Measurements from ENCODE around the gene NPR3.
"Not testable (repeated sequence)": the region's sequence is repeated elsewhere in the genome, so short reads cannot be mapped to it uniquely, and the experiment has no call there.

NPR3 gene

GRCh38 chr5:32765266-32765665 is 54.1 kb downstream of the NPR3 start:
- no peak for DNase-seq (ENCODE audit: low spot score)

GRCh38 chr5:32767948-32768467 is 56.9 kb downstream of the NPR3 start:
- no peak for DNase-seq (ENCODE audit: low spot score)

DNA sequence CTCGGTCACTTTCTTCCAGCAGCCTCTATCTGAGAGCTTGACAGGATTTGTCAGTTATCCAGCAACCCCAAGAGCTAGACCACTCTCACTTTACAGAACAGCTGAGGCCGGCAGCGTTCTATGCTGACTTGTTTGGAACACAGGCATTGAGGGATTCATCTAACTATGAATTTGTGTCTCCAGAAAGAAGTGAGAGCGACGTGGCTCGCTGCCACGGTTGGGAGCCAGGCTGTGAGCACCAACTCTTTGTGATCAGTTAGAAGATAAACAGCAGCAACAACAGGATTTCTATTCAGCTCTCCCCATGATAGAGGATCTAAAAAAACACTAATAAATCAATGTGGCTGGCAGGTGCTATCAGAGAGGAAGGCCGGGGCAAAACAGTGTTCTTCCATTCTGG is 58.6 kb downstream of the NPR3 start:
- DNase-seq (ENCODE audit: low spot score) = no peak

DNA sequence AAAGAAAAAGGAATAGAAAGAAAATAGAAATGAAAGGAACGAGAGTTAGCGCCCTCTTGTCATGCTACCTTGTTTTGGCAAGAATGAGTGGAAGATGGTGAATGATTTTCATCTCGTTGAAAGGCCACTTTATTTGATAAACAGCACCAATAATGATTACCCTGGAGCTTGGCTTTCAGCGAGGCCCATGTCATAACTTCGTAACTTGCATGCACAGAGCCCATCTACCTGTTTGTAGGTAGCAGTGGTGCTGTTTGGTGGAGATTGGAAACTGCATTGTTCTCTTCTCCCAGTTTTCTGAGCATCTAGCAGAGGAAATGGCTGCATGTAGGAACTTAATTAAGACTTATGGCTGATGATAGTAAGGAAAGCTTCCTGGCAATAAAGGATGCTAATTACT is 59.3 kb downstream of the NPR3 start:
- no peak for DNase-seq (ENCODE audit: low spot score)

- DNase-seq (ENCODE audit: low spot score) = no peak
Measured at GRCh38 chr5:32771037-32771436, 59.9 kb downstream of the NPR3 start.

GRCh38 chr5:32773944-32774343 is 62.8 kb downstream of the NPR3 start:
- no peak for DNase-seq (ENCODE audit: low spot score)

GRCh38 chr5:32776200-32776599 is 65.1 kb downstream of the NPR3 start:
- no peak for DNase-seq (ENCODE audit: low spot score)

DNA sequence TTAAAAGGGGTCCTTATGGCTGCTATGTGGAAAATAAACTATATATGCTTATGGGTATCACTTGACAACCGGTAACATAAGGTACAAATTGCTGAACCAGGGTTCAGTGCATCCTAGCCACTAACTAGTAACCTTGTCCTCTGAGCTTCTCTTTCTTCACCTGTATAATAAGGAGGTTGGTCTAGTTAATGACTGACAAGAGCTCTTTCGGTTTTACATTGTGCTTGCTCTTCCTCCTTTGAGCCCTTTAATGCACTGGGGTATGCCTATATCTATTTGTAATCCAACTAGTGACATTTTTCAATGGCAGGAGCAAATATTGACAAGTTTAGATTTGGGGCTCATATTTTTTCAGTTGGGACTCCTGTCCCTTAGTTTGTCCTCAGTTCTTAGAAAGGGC is 66.1 kb downstream of the NPR3 start:
- DNase-seq (ENCODE audit: low spot score) = no peak

- DNase-seq (ENCODE audit: low spot score) = no peak
Measured at GRCh38 chr5:32777733-32778132, 66.6 kb downstream of the NPR3 start.

- DNase-seq (ENCODE audit: low spot score) = no peak
Measured at GRCh38 chr5:32778403-32778802, 67.3 kb downstream of the NPR3 start.

DNA sequence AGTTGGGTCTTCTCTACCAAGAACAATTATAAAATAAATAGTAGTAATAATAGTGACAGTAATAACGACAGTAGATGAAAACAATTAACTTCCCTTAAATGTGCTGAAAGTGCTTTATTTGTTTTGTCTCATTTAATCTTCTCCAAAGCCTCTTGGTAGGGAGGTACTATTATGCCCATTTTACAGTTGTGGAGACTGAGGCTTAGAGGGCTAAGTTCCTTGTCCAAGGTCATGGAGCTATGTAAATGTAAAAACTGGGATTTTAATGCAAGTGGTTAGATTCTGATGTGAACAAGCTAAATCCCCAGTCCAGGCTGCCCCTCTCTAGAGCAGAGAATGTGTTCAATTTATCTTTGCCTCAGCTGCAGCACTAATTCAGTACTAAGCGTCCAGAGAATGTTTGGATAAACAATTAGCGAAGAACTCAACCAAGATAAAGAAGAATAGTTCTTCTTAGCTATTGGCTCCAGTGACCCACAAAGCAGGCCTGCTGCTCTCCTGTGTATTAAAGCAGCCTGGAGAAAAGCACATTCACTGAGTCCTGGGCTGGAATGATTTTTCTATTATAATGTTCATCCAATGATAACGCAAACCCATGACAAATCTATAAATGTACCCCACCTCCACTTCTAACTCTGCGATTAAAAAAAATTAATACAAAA is 68.8 kb downstream of the NPR3 start:
- DNase-seq (ENCODE audit: low spot score) = no peak

GRCh38 chr5:32780508-32780919 is 69.4 kb downstream of the NPR3 start:
- no peak for DNase-seq (ENCODE audit: low spot score)

DNA sequence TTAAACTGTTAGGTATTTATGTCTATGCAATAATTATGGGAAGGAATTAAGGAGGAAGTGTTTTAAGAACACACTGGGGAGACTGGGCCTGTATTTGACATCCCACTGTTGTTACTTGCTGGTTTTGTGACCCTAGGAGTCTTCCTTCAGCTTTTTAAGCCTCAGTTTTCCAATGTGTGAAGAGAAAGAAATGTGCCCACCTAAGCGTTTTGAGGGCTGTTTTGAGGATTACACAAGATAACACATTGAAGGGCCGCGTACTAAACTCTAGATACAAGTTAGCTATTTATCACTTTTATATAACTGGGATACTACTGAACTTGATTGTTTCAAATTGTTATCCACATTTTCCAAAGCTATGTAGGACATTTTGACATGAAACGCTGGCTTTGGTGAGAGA is 72.5 kb downstream of the NPR3 start:
- no peak for DNase-seq (ENCODE audit: low spot score)

GRCh38 chr5:32785611-32786254 is 74.6 kb downstream of the NPR3 start:
- DNase-seq (ENCODE audit: low spot score) = no peak

GRCh38 chr5:32786311-32786710 is 75.2 kb downstream of the NPR3 start:
- no peak for DNase-seq (ENCODE audit: low spot score)

GRCh38 chr5:32790411-32790951 is 79.4 kb downstream of the NPR3 start:
- no peak for DNase-seq (ENCODE audit: low spot score)

DNA sequence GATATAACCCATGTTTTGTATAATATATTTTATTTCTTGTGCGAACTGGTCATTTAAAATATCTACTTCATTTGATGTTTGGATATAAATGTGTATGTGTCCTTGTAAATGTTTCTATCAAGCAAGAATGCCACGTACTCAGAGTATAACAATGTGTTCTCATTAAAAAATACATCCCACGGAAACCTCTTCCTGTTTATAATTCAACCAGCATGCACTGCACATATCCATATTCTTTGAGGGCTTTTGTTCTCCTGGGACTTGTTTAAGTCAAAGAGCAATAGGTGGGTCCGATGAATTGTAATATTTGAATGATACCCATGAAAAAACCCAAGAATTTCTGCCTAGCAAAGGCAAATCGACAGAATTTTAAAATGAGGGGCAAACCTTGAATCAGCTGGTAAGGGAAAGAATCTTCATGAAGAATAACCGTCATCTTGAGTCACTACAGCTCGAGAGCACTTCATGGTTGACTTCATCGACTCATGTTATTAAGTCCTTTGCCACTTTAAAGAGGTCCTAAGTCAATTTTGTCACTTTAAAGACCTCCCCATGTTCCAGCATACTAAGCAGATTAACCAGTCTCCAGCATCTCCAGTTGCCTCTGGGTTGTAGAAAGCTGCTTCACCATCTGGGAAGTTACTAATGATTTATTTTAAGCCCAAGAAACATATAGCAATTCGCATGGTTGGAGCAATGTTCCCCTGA is 80.6 kb downstream of the NPR3 start:
- DNase-seq (ENCODE audit: low spot score) = no peak

GRCh38 chr5:32794086-32794485 is 83.0 kb downstream of the NPR3 start:
- no peak for DNase-seq (ENCODE audit: low spot score)

DNA sequence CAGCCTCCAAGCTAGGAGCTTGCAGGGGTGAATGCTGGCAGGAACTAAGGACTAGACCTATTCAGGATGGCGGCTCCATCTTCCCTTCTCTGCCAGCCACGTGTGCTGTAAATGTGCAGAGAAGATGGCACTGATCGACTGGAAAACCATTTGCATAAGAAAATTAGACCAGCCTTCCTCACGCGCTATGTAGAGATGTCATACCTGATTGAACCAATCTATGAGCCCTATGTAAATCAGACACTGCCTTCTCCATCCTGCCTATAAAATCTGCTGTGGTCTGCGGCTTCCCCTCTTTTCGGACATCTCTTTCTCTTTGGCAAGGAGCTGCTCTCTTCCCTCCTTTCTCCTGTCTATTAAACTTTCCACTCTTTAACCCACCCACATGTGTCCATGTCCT is 91.6 kb downstream of the NPR3 start:
- no peak for DNase-seq (ENCODE audit: low spot score)

GRCh38 chr5:32803656-32804055 is 92.5 kb downstream of the NPR3 start:
- DNase-seq (ENCODE audit: low spot score) = no peak

DNA sequence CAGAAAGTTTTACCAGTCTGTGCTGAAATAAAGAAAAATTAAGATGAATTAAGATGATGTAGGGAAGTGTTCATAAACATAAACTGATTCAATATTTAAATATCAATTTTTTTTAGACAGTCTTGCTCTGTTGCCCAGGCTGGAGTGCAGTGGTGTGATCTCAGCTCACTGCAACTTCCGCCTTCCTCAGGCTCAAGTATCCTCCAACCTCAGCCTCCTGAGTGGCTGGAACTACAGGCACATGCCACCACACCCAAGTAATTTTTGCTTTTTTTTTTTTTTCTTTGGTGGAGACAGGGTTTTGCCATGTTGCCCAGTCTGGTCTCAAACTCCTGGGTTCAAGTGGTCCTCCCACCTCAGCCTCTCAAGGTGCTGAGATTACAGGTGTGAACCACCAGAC is 94.3 kb downstream of the NPR3 start:
- not testable (repeated sequence) for DNase-seq (ENCODE audit: low spot score)

- DNase-seq (ENCODE audit: low spot score) = no peak
Measured at GRCh38 chr5:32805971-32806638, 95.0 kb downstream of the NPR3 start.

Measured in hematopoietic multipotent progenitor cell treated with erythropoietin and hydrocortisone succinate and interleukin-3 and kit ligand, for 15 days (in vitro differentiated cells).